ENCODE data around the gene AIG1. TPM values are rescaled to one million over a fixed set of nuclear protein-coding genes. Genes with fewer than 3 reads are reported as not detected.

The AIG1 gene
- total RNA-seq, 4 donors from 2014 or later = 40.7 to 56.4 (median 43.6) TPM

- TF ChIP-seq CTCF (IDR thresholded peaks at IDR 0.05; ENCODE audit: low read depth) = no peak
Observed at GRCh38 chr6:143261899-143262436, 201.3 kb downstream of the AIG1 start.

GRCh38 chr6:143262859-143263258, 202.2 kb downstream of the AIG1 start:
- no peak for TF ChIP-seq CTCF (IDR thresholded peaks at IDR 0.05; ENCODE audit: low read depth)

GRCh38 chr6:143264379-143264778, 203.7 kb downstream of the AIG1 start:
- no peak for TF ChIP-seq CTCF (IDR thresholded peaks at IDR 0.05; ENCODE audit: low read depth)

GRCh38 chr6:143264986-143265764, 204.5 kb downstream of the AIG1 start:
- TF ChIP-seq CTCF (IDR thresholded peaks at IDR 0.05; ENCODE audit: low read depth) = no peak

- no peak for TF ChIP-seq CTCF (IDR thresholded peaks at IDR 0.05; ENCODE audit: low read depth)
Observed at GRCh38 chr6:143267760-143268159, 207.1 kb downstream of the AIG1 start.

GRCh38 chr6:143268439-143268838, 207.8 kb downstream of the AIG1 start:
- no peak for TF ChIP-seq CTCF (IDR thresholded peaks at IDR 0.05; ENCODE audit: low read depth)

- no peak for TF ChIP-seq CTCF (IDR thresholded peaks at IDR 0.05; ENCODE audit: low read depth)
Observed at GRCh38 chr6:143270026-143270425, 209.3 kb downstream of the AIG1 start.
